Ectodermal cell (in vitro differentiated cells): Measurements from ENCODE around the gene TSPAN11.

ENCODE experiments used
- H3K27ac ChIP-seq: 2 replicates; pipeline ENCODE4 v1.7.0; 2013; ENCODE audit warnings: mild to moderate bottlenecking, low read depth, low read length; ENCODE audit not compliant: insufficient read depth, poor library complexity, severe bottlenecking
- H3K27me3 ChIP-seq: 2 replicates; pipeline ENCODE4 v1.7.0; 2013; ENCODE audit warnings: mild to moderate bottlenecking, low read length; ENCODE audit not compliant: insufficient read depth, control insufficient read depth, poor library complexity, severe bottlenecking
- H3K36me3 ChIP-seq: one replicate; pipeline ENCODE4 v1.7.0; 2013; ENCODE audit warnings: low read length; ENCODE audit not compliant: control insufficient read depth, insufficient read depth
- H3K4me1 ChIP-seq: one replicate; pipeline ENCODE4 v1.7.0; 2013; ENCODE audit warnings: low read length; ENCODE audit not compliant: control insufficient read depth, insufficient read depth
- H3K4me3 ChIP-seq: 2 replicates; pipeline ENCODE4 v1.7.0; 2013; ENCODE audit warnings: low read depth, low read length, control low read depth; ENCODE audit not compliant: insufficient read depth
- H3K9me3 ChIP-seq: 2 replicates; pipeline ENCODE4 v1.7.0; 2013; ENCODE audit warnings: mild to moderate bottlenecking, low read length, moderate library complexity; ENCODE audit not compliant: control insufficient read depth
- WGBS, 2 experiments: methylation state at CpG; one replicate each; pipeline ENCODE4 v1.1.7; 2013; ENCODE audit warnings: missing lambda C conversion rate in 2 of 2; 5-methylcytosine and 5-hydroxymethylcytosine counted together

TSPAN11 gene

DNA sequence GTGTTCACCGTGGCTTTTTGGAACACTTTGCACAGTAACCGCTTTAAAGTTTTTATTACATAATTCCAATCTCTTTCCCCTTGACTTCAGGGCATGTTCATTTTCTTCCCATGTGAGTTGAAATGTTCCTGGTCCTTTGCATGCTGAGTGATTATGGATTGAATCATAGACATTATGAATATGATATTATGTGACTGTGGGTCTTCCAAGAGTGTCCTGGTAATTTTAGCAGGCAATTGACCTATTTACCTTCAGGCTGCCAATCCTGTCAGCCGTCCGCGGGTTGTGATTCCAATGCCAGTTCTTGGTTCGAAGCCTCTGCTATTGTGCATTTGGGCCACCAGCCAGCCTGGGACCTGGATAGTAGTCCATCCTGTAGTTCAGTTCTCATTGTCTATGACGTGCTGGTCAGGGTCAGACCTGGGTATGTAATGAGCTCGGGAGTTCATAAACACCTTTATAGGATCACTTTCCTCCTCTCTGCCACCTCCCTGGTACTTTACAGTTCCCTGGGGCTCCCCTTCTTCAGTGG lies 114.6 kb downstream of the TSPAN11 start:
- Histone ChIP-seq H3K9me3 (no peaks in the 10 kb centered on the region), H3K27ac (no peak overlapping the region), H3K4me1 (no peaks in the 10 kb centered on the region), H3K4me3 (no peak overlapping the region), H3K27me3 (no peaks in the 10 kb centered on the region), H3K36me3 (no peaks in the 10 kb centered on the region)
- WGBS, 2 experiments, result 95% methylated on average over 8 of the region's 8 CpGs
